Measurements from ENCODE around the gene TSC22D3.
"Not testable (repeated sequence)": the region's sequence is repeated elsewhere in the genome, so short reads cannot be mapped to it uniquely, and the experiment has no call there.

Gene TSC22D3

GRCh38 chrX:107686026-107686425 is 89.6 kb downstream of the TSC22D3 start:
- no peak for DNase-seq (ENCODE audit: low spot score)
- no peak for TF ChIP-seq CTCF (IDR thresholded peaks at IDR 0.05; ENCODE audit: extremely low read depth, missing control alignments)

- not testable (repeated sequence) for DNase-seq (ENCODE audit: low spot score)
Observed at GRCh38 chrX:107685586-107685985, 90.0 kb downstream of the TSC22D3 start.

- DNase-seq (ENCODE audit: low spot score): peak; percentile 31
- no peak for TF ChIP-seq CTCF (IDR thresholded peaks at IDR 0.05; ENCODE audit: extremely low read depth, missing control alignments)
Observed at GRCh38 chrX:107684956-107685385, 90.6 kb downstream of the TSC22D3 start.

GRCh38 chrX:107683931-107684330 is 91.7 kb downstream of the TSC22D3 start:
- no peak for TF ChIP-seq CTCF (IDR thresholded peaks at IDR 0.05; ENCODE audit: extremely low read depth, missing control alignments)
- DNase-seq (ENCODE audit: low spot score): no peak

- TF ChIP-seq CTCF (IDR thresholded peaks at IDR 0.05; ENCODE audit: extremely low read depth, missing control alignments): no peak
- DNase-seq (ENCODE audit: low spot score): no peak
Observed at GRCh38 chrX:107683124-107683895, 92.3 kb downstream of the TSC22D3 start.

- no peak for TF ChIP-seq CTCF (IDR thresholded peaks at IDR 0.05; ENCODE audit: extremely low read depth, missing control alignments)
- DNase-seq (ENCODE audit: low spot score): no peak
Observed at GRCh38 chrX:107682256-107682655, 93.3 kb downstream of the TSC22D3 start.

- DNase-seq (ENCODE audit: low spot score): no peak
- no peak for TF ChIP-seq CTCF (IDR thresholded peaks at IDR 0.05; ENCODE audit: extremely low read depth, missing control alignments)
Observed at GRCh38 chrX:107678957-107679740, 96.4 kb downstream of the TSC22D3 start.

Data from GM20000 (cell line).